HG02943 (cell line): Measurements from ENCODE around the gene PODXL.
"Not testable (repeated sequence)": the region's sequence is repeated elsewhere in the genome, so short reads cannot be mapped to it uniquely, and the experiment has no call there.

Experiments used
- ATAC-seq: cut with Tn5 transposase; IDR thresholded peaks from one replicate; pipeline ENCODE4 v1.9.1; 2021; ENCODE audit warnings: mild to moderate bottlenecking, low read depth, moderate library complexity; ENCODE audit not compliant: unreplicated experiment

PODXL gene

GRCh38 chr7:131498237-131498885, 58.1 kb downstream of the PODXL start:
- no peak for ATAC-seq

- no peak for ATAC-seq
These were observed 59.0 kb downstream of the PODXL start for GRCh38 chr7:131497454-131497853.

GRCh38 chr7:131495669-131496498, 60.5 kb downstream of the PODXL start:
- ATAC-seq: no peak

- ATAC-seq: no peak
These were observed 62.2 kb downstream of the PODXL start for GRCh38 chr7:131494182-131494581.

GRCh38 chr7:131493581-131493980, 62.8 kb downstream of the PODXL start:
- no peak for ATAC-seq

GRCh38 chr7:131493081-131493480, 63.3 kb downstream of the PODXL start:
- ATAC-seq: no peak

- no peak for ATAC-seq
These were observed 66.5 kb downstream of the PODXL start for GRCh38 chr7:131489881-131490280.

- ATAC-seq: no peak
These were observed 67.2 kb downstream of the PODXL start for GRCh38 chr7:131489196-131489595.

- no peak for ATAC-seq
These were observed 68.1 kb downstream of the PODXL start for GRCh38 chr7:131488361-131488760.

- no peak for ATAC-seq
These were observed 69.2 kb downstream of the PODXL start for GRCh38 chr7:131487217-131487616.

GRCh38 chr7:131486346-131486745, 70.1 kb downstream of the PODXL start:
- ATAC-seq: no peak

- ATAC-seq: no peak
These were observed 72.8 kb downstream of the PODXL start for GRCh38 chr7:131483586-131483985.

- no peak for ATAC-seq
These were observed 73.6 kb downstream of the PODXL start for GRCh38 chr7:131482800-131483199.

- ATAC-seq: no peak
These were observed 75.8 kb downstream of the PODXL start for GRCh38 chr7:131480384-131481315.

GRCh38 chr7:131476740-131477139, 79.7 kb downstream of the PODXL start:
- no peak for ATAC-seq

GRCh38 chr7:131471250-131472004, 85.0 kb downstream of the PODXL start:
- ATAC-seq: no peak

GRCh38 chr7:131467788-131468187, 88.6 kb downstream of the PODXL start:
- no peak for ATAC-seq

GRCh38 chr7:131466735-131467365, 89.6 kb downstream of the PODXL start:
- ATAC-seq: no peak

- ATAC-seq: not testable (repeated sequence)
These were observed 93.7 kb downstream of the PODXL start for GRCh38 chr7:131462715-131463114.

- ATAC-seq: no peak
These were observed 94.4 kb downstream of the PODXL start for GRCh38 chr7:131462059-131462458.
